ENCODE data around the gene ZNF775.

Gene ZNF775

GRCh38 chr7:150351587-150352194 lies 27.4 kb upstream of the ZNF775 start:
- no peak for DNase-seq

DNA sequence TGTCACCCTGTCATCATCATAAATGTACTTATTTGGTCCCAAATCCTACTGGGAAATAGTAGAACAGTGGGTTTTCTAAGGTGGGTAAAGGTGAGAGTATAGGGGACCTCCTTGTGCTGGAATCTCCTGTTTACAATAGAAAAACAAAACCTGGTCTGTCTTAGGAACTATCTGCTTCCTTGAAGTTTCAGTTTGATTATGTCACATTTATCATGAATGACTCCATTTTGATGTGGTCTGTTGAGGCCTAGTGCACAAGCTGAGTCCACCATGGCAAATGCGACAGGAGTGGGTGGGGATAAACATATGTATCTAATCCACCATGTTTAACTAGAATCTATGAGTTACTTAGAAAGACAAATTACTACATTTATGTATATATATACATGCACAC lies 23.5 kb upstream of the ZNF775 start:
- DNase-seq: no peak

DNA sequence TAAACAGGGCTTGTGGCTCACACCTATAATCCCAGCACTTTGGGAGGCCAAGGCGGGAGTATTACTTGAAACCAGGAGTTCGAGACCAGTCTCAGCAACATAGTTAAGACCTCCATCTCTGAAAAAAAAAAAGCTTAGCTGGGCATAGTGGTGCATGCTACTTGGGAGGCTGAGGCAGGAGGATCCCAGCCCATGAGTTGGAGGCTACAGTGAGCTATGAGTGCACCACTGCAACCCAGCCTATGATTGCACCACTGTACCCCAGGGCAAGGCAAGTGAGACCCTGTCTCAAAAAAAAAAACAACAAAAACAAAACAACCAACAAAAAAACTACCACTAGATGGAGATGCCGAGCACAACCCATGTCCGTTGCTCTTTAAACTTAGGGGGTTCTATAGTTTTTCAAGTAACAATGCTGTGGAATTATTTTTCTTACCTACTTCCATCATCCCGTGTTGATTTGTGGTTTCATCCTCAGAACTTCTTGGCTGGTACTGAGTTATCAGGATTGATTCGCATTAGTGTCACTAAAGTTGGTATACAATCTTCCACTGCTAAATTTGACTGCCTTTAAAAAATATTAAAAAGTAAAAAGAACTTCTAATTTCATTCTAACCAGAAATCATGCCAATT lies 22.7 kb upstream of the ZNF775 start:
- no peak for DNase-seq

GRCh38 chr7:150357270-150357669 lies 21.9 kb upstream of the ZNF775 start:
- DNase-seq: no peak

DNA sequence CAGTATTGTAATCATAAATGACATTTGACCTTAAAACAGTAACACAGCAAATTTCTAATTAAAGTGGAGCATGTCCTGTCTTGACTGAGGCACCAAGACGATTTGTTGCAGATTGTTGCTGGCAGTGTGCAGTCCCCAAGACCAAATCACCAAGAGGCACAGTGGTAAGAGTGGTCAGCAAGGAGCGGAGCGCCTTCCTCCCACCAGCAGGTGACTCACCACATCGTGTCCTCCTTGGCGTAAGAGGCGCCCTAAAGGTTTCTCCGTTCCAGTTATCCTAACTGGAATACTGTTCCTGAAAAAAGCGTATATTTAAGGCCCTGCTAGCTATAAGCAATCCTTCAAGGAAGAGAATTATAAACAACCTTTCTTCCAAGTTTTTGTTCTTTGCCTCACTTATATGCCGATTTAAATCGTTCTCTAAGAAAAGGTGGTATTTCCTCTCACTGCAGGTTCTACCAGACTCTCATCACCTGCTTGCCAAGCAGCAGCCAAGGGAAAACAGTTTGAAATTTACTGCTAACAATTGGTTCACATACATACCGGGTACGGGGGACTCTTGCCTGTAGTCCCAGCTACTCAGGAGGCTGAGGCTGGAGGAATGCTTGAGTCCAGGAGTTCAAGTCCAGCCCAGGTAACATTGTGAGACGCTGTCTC lies 21.2 kb upstream of the ZNF775 start:
- no peak for DNase-seq

DNA sequence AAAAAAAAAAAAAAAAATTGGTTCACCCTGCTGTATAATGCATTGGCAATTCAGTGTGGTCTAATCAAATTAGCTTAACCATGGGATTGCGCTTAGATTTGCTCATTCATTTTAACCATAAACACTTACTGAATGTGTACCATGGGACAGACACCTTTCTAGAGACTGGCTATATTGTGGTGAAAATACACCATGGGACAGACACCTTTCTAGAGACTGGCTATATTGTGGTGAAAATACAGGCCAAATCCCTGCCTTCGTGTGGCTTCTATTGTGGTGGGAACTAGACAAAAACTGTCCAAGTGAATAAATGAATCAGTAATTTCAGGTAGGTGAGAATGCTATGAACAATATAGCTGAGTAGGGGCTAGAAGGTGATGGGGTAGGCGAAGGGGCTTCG lies 20.7 kb upstream of the ZNF775 start:
- no peak for DNase-seq

DNA sequence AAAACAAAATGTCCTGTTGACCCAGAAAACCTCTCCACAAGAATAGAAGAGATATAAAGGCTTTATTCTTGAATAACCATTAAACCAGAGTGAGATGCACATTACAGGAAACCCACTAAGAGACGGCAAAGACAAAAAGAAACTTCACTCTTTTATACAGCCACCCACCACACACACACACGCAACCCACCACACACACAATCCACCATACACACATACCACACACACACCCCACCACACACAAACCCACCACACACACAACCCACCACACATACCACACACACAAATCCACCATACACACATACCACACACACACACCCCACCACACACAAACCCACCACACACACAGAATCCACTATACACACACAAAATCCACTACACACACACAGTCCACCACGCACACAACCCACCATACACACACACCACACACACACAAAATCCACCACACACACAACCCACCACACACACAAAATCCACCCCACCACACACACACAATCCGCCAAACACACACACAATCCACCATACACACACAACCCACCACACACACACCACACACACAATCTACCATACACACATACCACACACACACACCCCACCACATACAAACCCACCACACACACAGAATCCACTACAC lies 20.0 kb upstream of the ZNF775 start:
- no peak for DNase-seq

DNA sequence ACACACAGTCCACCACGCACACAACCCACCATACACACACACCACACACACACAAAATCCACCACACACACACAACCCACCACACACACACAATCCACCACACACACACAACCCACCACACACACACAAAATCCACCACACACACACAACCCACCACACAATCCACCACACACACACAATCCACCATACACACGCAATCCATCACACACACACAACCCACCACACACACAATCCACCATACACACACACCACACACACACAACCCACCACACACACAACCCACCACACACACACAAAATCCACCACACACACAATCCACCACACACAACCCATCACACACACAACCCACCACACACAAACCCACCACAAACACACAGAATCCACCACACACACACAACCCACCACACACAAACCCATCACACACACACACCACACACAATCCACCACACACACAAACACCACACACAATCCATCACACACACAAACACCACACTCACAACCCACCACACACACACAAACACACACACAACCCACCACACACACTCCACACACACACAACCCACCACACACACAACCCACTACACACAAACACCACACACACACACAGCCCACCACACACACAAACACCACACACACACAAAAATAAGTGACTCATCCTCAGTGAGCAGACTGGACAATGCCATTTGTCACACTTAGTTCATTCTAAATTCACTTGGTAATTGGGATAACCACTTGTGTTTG lies 19.3 kb upstream of the ZNF775 start:
- DNase-seq: no peak

DNA sequence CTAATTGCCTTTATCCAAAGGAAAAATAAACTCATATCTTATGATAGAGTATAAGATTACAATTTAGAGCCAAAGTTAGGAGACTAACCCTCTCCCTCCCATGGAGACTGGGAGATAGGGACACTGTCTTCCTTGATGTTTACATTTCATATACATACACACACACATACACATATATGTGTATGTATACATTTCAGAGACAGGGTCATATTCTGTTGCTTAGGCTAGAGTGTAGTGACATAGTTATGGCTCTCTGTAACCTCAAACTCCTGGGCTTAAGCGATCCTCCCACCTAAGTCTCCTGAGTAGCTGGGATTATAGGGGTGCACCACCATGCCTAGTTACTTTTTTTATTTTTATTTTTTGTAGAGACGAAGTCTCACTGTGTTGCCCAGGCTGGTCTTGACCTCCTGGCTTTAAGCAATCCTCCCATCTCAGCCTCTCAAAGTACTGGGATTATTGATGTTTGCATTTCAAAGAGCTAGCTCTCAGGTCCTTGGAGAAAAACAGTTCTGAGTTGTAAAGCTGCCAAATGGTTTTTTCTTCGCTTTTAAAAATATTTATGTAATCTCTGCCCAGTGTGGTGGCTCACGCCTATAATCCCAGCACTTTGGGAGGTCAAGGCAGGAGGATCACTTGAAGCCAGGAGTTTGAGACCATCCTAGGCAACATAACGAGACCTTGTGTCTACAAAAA lies 18.6 kb upstream of the ZNF775 start:
- DNase-seq: no peak

DNA sequence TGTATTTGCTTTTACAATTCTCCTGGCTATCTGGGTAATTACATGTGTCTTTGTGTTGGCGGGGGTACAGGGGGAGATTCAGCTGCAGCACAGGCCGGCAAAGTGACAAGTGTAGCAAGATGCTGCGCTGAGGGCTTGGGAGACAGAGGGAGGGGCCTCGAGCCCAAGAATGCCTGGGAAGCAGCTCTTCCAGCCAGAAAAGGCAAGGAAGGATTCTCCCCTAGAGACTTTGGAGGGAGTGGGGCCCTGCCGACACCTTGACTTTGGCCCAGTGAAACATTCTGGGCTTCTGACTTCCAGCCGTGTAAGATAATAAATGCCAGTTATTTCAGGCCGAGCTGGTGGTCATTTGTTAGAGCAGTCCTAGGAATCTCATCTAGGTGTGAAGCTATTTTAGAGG lies 17.7 kb upstream of the ZNF775 start:
- no peak for DNase-seq

- no peak for DNase-seq
Observed at GRCh38 chr7:150361807-150362621, 17.1 kb upstream of the ZNF775 start.

GRCh38 chr7:150363370-150363769 lies 15.8 kb upstream of the ZNF775 start:
- no peak for DNase-seq

DNA sequence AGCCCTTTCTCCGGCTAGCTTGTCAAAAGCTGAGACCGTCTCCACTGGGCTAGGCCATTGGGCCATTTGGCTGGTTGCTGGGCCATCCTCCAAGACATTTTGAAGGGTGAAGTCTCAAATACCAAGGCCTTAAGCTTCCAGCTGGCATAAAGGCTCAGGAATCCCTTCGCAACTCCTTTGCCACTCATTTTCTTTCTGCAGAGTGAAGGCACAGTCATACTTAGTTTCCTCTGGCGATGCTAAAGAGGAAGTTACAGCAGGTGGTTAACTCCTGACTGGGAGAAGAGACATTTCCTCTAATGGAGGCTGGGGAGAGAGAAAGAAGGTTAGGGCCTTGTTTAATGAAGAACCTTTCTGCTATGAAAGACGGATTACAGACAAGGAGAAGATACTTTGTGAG lies 15.3 kb upstream of the ZNF775 start:
- no peak for DNase-seq

- no peak for DNase-seq
Observed at GRCh38 chr7:150365194-150365593, 13.9 kb upstream of the ZNF775 start.

DNA sequence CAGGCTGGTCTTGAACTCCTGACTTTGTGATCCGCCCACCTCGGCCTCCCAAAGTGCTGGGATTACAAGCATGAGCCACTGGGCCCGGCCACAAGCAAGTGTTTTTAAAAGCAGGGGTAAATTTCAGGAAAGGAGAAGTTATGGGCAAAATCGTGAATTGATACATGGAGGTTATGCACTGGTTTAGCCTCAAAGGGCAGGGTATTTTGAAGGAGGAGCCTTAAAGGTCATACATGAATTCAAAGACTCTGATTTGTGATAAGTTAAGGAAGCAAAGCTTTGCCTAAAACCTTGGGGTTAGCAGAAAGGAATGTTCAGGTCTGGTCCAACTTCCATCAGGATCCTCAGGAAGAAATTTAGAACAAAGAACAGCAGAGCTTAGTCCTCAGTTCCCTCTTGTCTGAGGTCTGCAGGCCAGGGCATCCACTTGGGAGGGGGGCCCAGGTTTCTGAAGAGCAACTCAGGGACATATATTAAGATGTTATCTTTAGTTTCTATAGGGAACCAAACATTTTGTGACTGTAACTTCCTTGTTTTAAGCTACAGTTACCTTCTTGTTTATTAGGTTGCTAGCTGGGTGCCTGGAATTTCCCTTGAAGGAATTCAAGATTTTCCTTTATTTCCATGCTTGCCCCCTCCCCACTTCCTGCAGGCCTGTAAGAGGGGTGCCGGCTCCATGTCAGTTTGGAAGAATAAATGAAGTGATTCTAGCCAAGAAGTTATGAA lies 13.3 kb upstream of the ZNF775 start:
- no peak for DNase-seq

DNA sequence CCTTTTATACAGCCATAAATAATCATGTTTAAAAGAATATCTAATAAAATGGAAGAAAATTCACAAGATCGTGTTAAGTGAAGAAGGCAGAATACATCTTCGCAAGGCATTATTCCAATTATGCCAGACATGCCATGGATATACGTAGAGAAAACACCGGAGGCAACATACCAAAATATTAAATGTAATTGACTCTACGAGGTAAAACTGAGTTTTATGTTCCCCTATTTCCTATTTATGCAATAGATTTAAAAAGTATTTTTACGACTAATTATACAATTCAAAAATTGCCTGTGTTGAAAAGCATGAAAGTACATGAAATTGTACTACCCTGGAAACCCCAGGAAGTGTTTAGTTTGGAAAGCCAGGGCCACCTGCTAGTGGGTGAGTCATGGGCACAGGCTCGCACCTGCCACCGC lies 11.4 kb upstream of the ZNF775 start:
- no peak for DNase-seq

DNA sequence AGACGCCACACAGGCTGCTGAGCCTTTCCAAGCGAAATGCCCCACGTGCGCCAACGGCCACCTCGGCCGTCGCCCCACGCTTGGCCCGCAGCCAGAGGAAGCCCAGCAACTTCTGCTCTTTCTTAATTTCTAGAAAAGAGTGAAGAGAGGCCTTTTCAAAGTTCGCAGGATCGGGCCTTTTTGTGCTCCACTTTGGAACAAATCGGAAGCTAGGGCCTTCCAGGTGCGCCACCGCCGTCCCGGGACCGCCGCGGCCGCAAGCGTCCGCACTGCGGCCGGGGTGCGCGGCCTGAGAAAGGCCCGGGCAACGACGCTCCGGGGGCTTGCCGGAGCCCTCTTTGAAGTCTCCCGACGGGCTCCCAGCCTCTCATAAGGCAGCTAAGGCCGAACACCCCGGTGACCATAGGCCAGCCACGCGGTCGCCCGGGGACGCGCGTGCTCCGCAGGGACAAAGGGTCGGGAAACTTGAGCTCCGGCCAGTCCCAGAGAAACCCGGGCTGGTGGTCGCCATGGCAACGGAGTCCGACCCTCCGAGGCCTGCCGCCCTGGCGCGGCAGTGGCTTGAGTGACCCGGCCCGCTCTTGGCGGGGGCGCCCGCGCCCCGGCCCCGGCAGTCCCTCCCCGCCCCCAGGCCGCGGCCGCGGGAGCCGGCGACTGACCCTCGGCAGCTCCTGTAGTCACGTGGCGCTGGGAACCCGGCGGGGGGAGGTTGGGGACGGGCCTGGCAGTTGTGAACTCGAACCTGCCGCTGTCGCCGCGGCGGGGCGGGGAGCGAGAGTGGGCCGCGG lies 10.8 kb upstream of the ZNF775 start, which contains the start of gene REPIN1:
Gene REPIN1, plus strand, starts transcription at position 727 of the 788 bp plus-strand sequence. CDS start 890 bp downstream, outside the sequence.
- peak; percentile 53 for DNase-seq

DNA sequence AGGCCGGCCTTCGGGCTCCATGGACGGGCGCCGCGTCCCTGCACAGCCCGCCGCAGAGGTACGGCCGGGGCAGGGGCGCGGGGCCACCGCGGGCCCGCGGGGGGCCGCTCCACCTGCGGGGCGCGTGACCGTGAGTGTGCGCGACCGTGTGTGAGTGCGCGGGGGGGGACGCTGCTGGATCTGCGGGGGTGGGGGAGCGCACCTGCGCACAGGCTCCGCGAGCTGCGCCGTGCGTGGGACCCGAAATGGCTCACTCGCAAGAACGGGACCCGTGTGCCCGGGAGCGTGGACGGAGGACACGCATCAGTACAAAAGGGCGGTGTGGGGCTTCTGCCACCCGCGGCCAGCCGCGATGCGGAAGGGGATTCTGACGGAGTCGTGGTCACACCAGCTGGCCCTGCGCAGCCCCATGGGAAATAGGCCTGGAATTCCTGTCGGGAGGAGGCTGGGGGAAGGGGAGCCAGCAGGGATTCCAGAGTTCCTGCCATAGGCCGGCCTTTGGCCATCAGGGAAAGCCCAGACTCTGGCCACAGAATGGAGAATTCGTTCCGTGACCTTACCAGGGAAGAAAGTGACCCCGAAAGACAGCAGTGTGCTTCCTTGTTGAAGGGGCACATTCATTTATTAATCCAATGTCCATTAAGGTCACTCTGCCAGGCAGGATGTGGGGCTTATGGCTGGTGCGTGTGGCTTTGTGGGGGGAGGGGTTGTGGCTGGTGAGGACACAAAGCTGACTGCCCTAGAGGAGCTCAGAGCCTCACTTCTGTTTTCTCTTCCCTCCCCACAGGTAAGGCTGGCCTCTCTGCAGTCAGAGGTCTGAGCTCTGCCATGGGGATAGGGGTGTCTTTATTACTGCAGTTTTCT lies 10.0 kb upstream of the ZNF775 start:
- DNase-seq: no peak
